Osteoblast (primary cell): ENCODE data around the gene GRB7. TPM values are rescaled to one million over a fixed set of nuclear protein-coding genes. Genes with fewer than 3 reads are reported as not detected.

Experiments used
- DNase-seq: peaks from one replicate; pipeline ENCODE4 v3.0.0; 2011; ENCODE audit warnings: low spot score, mixed read lengths; ENCODE audit not compliant: insufficient read length; ENCODE audit errors: missing footprints
- H2AFZ ChIP-seq: 2 replicates; pipeline ENCODE4 v1.6.0; 2011; ENCODE audit warnings: mild to moderate bottlenecking, low read length
- H3K27ac ChIP-seq: 2 replicates; pipeline ENCODE4 v1.5.1; 2011; ENCODE audit warnings: mild to moderate bottlenecking, low read depth, low read length, moderate library complexity
- H3K27me3 ChIP-seq: 2 replicates; pipeline ENCODE4 v1.6.0; 2012; ENCODE audit warnings: mild to moderate bottlenecking, control low read depth, inconsistent platforms, low read length, moderate library complexity; ENCODE audit not compliant: insufficient read depth
- H3K36me3 ChIP-seq: 2 replicates; pipeline ENCODE4 v1.5.1; 2011; ENCODE audit warnings: mild to moderate bottlenecking, low read length, control low read depth, moderate library complexity; ENCODE audit not compliant: insufficient read depth
- H3K4me1 ChIP-seq: 2 replicates; pipeline ENCODE4 v1.5.1; 2011; ENCODE audit warnings: mild to moderate bottlenecking, low read length, control low read depth, moderate library complexity; ENCODE audit not compliant: insufficient read depth
- H3K4me2 ChIP-seq: 2 replicates; pipeline ENCODE4 v1.6.0; 2011; ENCODE audit warnings: mild to moderate bottlenecking, low read length; ENCODE audit not compliant: insufficient read depth
- H3K4me3 ChIP-seq: fragments of 200-600 bp; sonication (generic); 3 replicates; pipeline ENCODE4 v1.5.1; 2012; ENCODE audit warnings: mild to moderate bottlenecking, low read length, inconsistent platforms; ENCODE audit not compliant: insufficient read depth
- H3K79me2 ChIP-seq: 2 replicates; pipeline ENCODE4 v1.6.0; 2012; ENCODE audit warnings: mild to moderate bottlenecking, low read length, control low read depth, inconsistent platforms; ENCODE audit not compliant: insufficient read depth
- H3K9me3 ChIP-seq: 2 replicates; pipeline ENCODE4 v1.5.1; 2011; ENCODE audit warnings: low read depth, low read length, control low read depth
- H4K20me1 ChIP-seq: 2 replicates; pipeline ENCODE4 v1.6.0; 2012; ENCODE audit warnings: mild to moderate bottlenecking, low read length, control low read depth; ENCODE audit not compliant: insufficient read depth
- CTCF ChIP-seq: IDR thresholded peaks from 2 replicates; pipeline ENCODE4 v1.5.1; 2011; ENCODE audit warnings: mild to moderate bottlenecking, low read depth, low read length, moderate library complexity; ENCODE audit errors: extremely low read depth
- total RNA-seq: library from RNA; depleted of rRNA; stranded (reverse); fragments of >200 nt; gene quantifications from 2 replicates; pipeline ENCODE4 v1.2.3, GENCODE V29; 2012

GRB7 gene
- total RNA-seq, 1 donor: under 0.01 TPM

GRCh38 chr17:39701784-39702422, 35.8 kb upstream of the GRB7 start:
- H2AFZ ChIP-seq: no peak overlapping the region
- peaks cover 13% of the 10 kb centered on the region for H3K4me1 ChIP-seq
- peaks cover 67% of the 10 kb centered on the region for H3K79me2 ChIP-seq
- no peaks in the 10 kb centered on the region for H3K9me3 ChIP-seq
- H3K27ac ChIP-seq: no peak overlapping the region
- peak; percentile 88 for DNase-seq
- H3K4me2 ChIP-seq: peak overlapping the region; percentile 86
- peak overlapping the region; percentile 76 for H3K4me3 ChIP-seq
- H3K36me3 ChIP-seq: no peaks in the 10 kb centered on the region
- peaks cover 44% of the 10 kb centered on the region for H4K20me1 ChIP-seq
- TF ChIP-seq CTCF: no peak
- no peaks in the 10 kb centered on the region for H3K27me3 ChIP-seq

GRCh38 chr17:39702901-39703893, 34.5 kb upstream of the GRB7 start:
- DNase-seq: peak; percentile 62
- Histone ChIP-seq H3K4me3 (no peak overlapping the region), H2AFZ (no peak overlapping the region), H3K36me3 (peaks cover 8% of the 10 kb centered on the region), H3K4me1 (peaks cover 13% of the 10 kb centered on the region), H3K27ac (no peak overlapping the region), H3K79me2 (peaks cover 67% of the 10 kb centered on the region), H3K27me3 (no peaks in the 10 kb centered on the region), H3K4me2 (no peak overlapping the region), H4K20me1 (peaks cover 48% of the 10 kb centered on the region), H3K9me3 (no peaks in the 10 kb centered on the region)
- no peak for TF ChIP-seq CTCF

GRCh38 chr17:39703913-39704312, 33.8 kb upstream of the GRB7 start:
- H4K20me1 ChIP-seq: peaks cover 48% of the 10 kb centered on the region
- H3K9me3 ChIP-seq: no peaks in the 10 kb centered on the region
- no peak overlapping the region for H3K4me3 ChIP-seq
- DNase-seq: peak; percentile 32
- H3K4me1 ChIP-seq: peaks cover 13% of the 10 kb centered on the region
- H3K79me2 ChIP-seq: peaks cover 67% of the 10 kb centered on the region
- no peak overlapping the region for H3K27ac ChIP-seq
- no peak for TF ChIP-seq CTCF
- H3K36me3 ChIP-seq: peaks cover 14% of the 10 kb centered on the region
- no peak overlapping the region for H3K4me2 ChIP-seq
- no peak overlapping the region for H2AFZ ChIP-seq
- no peaks in the 10 kb centered on the region for H3K27me3 ChIP-seq
